ENCODE data around the gene CCDC197.

Gene CCDC197

GRCh38 chr14:93964820-93965286 lies 32.2 kb upstream of the CCDC197 start:
- ChIA-PET POLR2A (interaction anchor here (1.1 kb wide), 1 partner anchor 18 kb away, joined by 3 read pairs; no protein-coding TSS in a partner anchor), CTCF (interaction anchor here (1.5 to 11.9 kb wide), 6 partner anchors 11 to 35 kb away, joined by 3 to 156 read pairs (median 6); partner anchors contain the start of gene ASB2)
- no peak for DNase-seq (ENCODE audit: extremely low spot score)
- no peak for TF ChIP-seq CTCF (IDR thresholded peaks at IDR 0.05; ENCODE audit: control extremely low read depth, extremely low read depth, low read depth, missing control alignments)

- ChIA-PET POLR2A (interaction anchor here (0.7 kb wide), 2 partner anchors 11 to 215 kb away, joined by 3 to 4 read pairs; partner anchors contain the start of gene ASB2), CTCF (interaction anchor here (0.7 to 11.9 kb wide), 6 partner anchors 10 to 35 kb away, joined by 3 to 156 read pairs (median 4); partner anchors contain the start of gene ASB2)
- TF ChIP-seq CTCF (IDR thresholded peaks at IDR 0.05; ENCODE audit: control extremely low read depth, extremely low read depth, low read depth, missing control alignments), result no peak
- no peak for DNase-seq (ENCODE audit: extremely low spot score)
Measured at GRCh38 chr14:93965287-93965821, 31.7 kb upstream of the CCDC197 start.

- CTCF ChIA-PET, result interaction anchor here (0.7 to 11.9 kb wide), 6 partner anchors 10 to 34 kb away, joined by 3 to 156 read pairs (median 4); partner anchors contain the start of gene ASB2
- DNase-seq (ENCODE audit: extremely low spot score), result no peak
- TF ChIP-seq CTCF (IDR thresholded peaks at IDR 0.05; ENCODE audit: control extremely low read depth, extremely low read depth, low read depth, missing control alignments), result no peak
- POLR2A ChIA-PET, result interaction anchor here (0.7 kb wide), 2 partner anchors 11 to 214 kb away, joined by 3 to 4 read pairs; partner anchors contain the start of gene ASB2
Measured at GRCh38 chr14:93965946-93966474, 31.1 kb upstream of the CCDC197 start.

GRCh38 chr14:93967637-93968250 lies 29.4 kb upstream of the CCDC197 start:
- DNase-seq (ENCODE audit: extremely low spot score), result peak; percentile 81
- POLR2A ChIA-PET, result interaction anchor here (0.8 to 1.5 kb wide), 5 partner anchors 8 to 23 kb away, joined by 3 to 12 read pairs (median 3); partner anchors contain the start of gene ASB2

GRCh38 chr14:93969082-93969828 lies 27.8 kb upstream of the CCDC197 start:
- DNase-seq (ENCODE audit: extremely low spot score), result no peak
- no peak for TF ChIP-seq CTCF (IDR thresholded peaks at IDR 0.05; ENCODE audit: control extremely low read depth, extremely low read depth, low read depth, missing control alignments)
- CTCF ChIA-PET, result interaction anchor here (0.9 to 17.2 kb wide), 6 partner anchors 9 to 34 kb away, joined by 3 to 212 read pairs (median 28); no protein-coding TSS in a partner anchor
- POLR2A ChIA-PET, result interaction anchor here (1.6 to 2.0 kb wide), 2 partner anchors 10 to 30 kb away, joined by 4 to 18 read pairs; no protein-coding TSS in a partner anchor

More at GRCh38 chr14:93967637-93968250, 29.4 kb upstream of the CCDC197 start:
- no peak for TF ChIP-seq CTCF (IDR thresholded peaks at IDR 0.05; ENCODE audit: control extremely low read depth, extremely low read depth, low read depth, missing control alignments)
- CTCF ChIA-PET, result interaction anchor here (0.7 to 17.2 kb wide), 10 partner anchors 8 to 169 kb away, joined by 3 to 212 read pairs (median 5); no protein-coding TSS in a partner anchor
